Activated CD4-positive, CD25-positive, alpha-beta regulatory T cell treated with anti-CD3 and anti-CD28 coated beads, Interleukin-2, amount 50 U/mL, for 72 hours (primary cell): Measurements from ENCODE around the gene KCNQ1.

Source experiments
- DNase-seq: peaks from one replicate; pipeline ENCODE4 v3.0.0; 2021

Gene KCNQ1

DNA sequence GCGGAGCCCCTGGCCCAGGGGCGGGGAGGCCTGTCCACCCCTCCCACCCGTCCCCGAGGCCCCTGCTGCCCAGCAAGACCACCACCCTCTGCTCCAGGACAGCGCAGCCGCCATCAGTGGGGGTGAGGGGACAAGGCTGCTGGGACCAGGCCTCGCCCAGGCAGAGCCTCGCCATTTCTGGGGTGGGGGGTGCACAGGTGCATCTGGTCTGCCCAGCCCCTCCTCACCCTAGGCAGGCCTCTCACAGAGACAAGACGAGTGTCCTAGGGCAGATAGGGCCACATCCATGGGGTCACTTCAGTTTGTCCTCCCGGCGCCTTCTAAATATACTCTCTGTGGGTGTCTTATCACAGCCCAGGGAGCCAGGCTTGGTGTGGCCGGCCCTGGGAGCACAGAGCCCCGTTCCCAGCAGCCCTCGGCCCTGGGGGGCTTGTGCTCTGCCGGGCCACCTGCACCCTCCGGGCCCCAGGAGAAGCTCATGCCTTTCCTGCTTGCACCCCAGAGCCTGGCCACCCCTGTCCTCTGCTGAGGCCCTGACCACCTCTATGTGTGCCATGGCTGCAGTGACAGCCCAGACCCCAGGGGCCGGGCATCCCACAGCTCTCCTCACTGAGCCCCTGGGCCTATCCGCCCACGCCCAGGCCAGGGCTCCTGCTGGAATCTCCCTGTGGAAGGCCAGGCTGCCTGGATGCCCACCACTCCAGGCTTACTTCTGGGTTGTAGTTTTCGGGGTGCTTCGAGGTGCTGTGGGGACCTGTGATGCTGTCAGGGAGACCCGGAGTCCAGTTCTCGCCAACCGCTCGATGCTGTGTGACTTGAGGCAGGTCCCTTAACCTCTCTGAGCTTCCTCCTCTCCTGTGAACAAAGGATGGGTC, 70.8 kb downstream of the KCNQ1 start:
- no peak for DNase-seq

DNA sequence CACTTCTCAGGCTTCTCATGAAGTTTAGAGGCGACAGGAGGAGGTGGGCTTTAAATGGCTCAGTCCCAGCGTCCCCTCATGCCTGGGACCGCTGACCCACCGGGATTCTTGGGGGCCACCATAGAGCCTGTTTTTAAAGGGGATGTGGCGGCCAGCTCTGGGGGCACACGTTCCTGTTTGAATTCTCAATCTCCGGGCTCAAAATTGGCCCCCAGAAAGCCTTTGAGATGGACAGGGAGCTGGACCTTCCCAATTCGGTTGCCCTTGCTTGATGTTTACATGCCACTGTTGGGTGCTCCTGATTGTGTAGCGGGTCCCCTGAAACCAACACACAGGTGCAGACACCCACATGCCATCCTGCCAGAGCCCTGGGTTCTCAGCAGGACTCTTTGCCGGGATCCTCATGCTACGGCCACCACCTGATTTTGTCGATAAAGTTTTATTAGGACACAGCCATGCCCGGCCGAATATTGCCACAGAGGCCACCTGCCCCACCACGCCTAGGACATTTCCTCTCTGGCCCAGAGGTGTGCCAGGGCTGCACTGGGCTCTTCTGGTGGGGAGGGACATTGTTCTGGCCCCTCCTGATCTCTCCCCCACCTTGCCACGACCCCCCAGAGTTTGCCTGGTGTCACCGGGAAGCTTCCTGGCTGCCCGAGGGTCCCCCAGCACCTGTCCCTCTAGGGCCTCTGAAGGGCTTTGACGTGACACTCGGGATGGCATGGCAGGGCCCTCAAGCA, 71.6 kb downstream of the KCNQ1 start:
- no peak for DNase-seq

DNA sequence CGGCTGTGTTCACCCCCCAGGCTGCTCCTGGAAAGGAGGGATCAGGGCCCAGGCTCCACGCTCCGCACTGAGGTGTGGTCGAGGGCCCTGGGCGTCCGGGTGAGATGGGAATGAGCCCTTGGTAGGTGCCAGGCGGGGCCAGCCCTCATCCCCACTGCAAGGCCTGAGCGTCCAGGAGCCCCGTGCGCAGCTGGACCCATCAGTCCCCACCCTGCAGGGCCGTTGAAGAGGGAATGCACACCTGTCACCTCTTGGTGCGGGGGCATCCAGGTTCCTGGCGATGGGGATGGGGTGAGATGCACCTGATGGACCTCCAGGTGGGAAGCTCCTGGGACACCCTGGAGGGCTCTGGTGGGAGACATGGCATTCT, 72.2 kb downstream of the KCNQ1 start:
- DNase-seq, result no peak

DNA sequence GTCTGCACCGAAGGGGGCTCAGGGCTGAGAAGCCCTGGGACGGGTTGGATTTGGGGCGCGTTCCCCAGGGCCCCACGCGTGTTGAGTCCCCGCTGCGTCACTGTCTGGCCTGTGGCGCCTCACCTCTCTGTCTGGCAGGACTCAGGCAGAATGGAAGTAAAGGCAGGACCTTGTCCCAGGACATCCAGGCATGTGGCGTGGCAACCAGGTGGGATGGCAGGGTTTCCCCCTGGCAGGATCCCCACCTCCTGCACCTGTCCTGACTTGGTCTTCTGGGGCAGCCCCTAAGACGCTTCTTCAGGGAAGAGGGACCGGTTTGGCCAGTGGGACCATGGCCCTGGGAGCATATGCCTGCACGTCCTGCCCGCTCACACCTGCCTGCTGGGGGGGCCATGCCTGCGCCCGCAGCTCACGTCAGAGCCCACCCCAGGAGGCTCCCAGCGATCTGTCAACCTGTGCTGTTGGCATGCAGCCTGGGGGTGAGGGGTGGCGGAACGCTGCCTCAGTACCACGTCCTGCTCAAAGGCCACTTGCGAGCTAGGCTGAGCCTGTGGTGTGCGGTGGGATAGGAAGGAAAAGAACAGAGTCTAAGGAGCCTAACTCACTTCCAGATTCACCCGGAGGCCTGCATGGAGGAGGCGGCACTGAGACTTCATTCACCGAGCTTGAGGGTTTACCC, 72.7 kb downstream of the KCNQ1 start:
- no peak for DNase-seq

DNA sequence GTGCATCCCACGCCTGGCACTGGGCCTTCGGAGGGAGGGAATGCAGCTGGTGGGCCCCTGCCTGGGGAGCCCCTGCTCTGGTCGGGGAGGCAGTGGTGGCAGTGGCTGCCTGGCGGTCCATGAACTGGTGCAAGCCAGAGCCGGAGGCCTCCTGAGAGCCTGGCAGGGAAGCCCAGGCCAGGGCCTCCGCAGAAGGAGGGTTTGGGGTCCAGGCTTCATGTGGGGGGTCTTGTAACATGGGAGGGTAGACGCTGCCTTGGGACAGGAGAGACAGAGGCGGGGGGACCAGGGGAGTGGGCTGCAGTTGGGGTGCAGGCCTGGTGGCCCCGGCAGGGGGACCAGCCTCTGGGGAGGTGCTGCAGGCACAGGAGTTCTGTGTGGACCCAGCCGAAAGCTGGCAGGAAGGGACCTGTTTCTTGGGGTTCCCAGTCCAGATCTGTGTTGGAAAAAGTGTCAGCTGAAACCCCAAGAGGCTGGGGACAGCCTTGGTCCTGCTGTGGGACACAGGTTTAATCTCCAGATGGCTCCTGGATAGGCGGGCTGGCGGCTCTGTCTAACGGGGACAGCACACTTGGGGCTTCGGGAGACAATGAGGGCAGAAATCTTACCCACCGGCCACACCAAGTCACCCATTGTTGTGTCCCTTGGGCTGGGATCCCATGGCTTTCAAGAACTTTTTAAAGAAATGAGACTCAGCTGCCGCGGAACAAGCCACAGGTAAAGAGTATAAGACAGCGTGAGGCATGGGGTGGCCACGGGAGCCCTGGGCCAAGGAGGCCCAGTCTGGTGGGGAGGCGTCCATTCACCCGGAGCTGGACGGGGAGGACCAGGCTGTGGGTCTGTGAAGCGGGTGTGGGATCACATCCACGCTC, 73.5 kb downstream of the KCNQ1 start:
- no peak for DNase-seq

DNA sequence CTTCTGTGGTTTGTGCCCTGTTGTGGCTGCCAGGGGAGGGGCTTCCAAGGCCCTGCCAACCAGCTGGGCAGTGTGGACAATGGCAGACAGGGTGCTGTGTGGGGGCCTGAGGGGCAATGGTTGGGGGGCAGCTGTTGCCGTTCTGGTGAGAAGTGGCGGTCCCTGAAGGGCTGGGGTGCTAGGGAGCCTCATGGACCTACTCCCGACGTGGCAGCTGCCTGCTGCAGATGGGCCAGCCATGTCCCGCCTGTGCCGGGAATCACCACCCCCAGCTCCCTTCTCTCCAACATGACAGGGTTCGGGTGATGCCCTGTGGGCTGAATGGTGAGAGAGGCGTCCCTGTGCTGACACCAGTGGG, 74.2 kb downstream of the KCNQ1 start:
- DNase-seq, result no peak

DNA sequence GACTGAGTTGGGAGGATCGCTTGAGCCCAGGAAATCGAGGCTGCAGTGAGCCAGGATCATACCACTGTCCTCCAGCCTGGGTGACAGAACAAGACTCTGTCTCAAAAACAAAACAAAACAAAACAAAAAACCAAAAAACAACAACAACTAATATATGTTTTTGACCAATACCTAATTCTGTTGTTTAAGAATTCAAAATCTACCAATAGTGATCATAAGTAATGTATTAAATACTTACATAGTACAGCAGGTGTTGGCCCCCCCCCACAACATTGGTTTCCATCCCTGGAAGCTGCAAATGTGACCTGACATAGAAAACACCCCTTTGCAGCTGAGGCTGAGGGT, 74.7 kb downstream of the KCNQ1 start:
- no peak for DNase-seq

DNA sequence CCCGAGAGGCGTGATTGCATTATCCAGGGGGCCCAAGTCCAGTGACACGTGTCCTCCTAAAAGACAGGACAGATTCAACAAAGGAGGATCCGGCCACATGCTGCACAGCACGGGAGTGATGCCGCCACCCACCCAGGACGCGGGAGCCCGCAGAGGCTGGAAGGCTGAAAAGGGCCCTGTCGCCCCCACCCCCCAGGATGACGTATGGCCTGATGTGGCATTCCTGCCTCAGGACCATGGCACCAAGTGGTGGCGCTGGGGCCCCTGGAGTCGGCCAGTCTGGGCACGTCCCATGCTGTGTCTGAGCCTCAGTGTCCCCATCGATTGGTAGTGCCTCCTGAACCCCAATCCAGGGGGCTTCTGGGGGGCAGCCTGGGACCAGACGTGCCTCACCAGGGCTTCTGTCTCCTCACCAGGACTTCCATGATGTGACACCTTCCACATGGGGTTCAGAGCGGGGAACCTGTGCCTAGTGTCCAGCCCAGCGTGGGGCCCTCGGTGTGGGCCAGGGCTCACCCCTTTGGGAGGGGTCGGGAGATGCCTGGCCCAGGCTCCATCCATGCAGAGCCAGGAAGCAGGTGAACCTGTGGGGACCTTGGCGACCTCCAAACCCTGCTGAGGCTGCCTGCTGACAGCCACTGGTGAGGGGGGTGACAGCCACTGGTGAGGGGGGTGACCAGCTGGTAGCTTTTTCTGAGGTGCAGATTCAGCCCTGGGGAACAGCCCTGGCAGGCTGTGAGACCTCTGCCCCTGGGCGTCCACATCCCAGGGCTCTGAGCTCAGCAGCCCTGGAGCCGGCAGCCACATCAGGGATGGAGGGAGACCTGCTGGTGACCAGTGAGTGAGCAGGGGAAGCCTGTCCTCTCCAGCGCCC, 75.3 kb downstream of the KCNQ1 start:
- DNase-seq, result no peak

DNA sequence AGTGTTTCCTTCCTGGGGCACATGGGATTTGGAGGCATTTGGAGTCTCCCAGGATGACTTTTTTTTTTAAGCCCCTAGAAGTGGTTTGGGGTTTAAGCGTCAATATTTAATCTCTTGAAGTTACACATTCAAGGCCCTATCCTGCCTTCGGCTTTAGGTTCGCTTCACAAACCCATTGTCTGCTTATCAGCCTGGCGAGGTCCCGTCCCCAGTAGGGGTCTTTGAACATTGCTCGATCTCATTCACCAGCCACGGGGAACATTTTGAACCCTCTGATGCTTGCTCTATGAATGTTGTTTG, 75.9 kb downstream of the KCNQ1 start:
- DNase-seq, result no peak

DNA sequence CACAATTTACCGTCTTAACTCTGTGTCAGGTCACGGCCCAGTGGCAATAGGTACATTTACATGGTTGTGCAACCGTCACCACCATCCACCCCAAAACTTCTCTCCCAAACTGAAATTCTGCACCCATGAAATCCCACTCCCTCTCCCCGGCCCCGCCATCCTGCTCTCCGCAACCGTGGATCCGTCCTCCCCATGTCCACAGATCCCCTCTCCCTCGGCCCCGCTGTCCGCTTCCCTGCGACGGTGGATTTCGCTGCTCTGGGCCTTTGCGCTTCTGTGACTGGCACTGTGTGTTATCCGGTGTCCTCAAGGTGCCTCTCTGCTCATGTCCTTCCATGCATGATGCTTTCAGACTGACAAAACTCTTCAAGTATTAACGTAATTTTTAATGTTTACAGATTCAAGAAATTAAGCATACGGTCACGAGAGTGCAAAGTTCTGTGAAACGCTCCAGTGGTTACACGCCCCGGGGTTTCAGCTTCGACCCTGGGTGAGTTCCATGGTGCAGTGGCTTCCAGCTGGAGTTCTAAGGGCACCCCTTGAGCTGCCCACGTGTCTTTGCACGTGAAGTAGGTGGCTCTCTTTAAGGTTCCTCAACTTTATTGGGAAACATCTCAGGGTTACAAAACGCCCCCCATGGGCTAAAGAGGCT, 76.4 kb downstream of the KCNQ1 start:
- no peak for DNase-seq

DNA sequence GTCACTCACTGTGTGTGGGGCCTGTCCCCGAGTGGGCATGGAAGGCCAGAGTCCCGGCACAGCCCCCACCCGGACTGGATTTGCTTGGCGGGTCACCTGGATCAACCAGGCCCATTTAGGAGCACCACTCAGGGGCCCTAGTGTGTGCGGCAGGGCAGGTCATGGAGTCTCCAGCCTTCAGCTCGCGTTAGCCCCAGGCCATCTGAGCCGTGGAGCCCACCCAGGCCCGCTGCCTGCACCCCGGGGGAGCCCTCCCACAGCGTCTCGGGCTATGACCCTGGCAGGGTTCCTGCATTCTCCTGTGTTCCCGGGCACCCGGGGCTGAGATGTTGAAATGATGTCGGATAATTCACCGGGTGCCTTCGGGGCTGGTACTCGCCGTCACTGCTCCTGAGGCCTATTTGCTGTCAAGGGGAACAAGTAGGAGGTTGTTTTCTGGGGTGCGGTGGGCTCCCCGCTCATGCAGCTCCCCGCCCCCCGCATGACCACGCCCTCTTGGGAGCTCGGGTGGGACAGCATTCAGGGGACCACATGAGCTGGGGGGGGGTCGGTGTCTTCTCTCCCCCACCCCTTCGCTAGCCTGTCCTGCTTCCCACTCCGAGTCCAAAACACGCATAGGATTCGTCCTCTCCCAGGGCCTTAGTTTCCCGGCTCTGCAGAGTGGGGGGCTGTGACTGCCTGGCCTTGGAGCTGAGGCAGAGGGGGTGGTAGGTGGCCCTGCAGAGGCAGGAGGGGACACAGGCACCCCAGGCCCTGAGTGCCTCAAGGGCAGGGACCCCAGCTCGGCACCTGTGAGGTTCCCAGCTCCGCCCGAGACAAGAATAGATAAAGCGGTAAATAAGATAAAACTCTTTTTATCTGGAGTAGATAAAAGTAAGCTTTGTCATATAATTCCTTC, 77.2 kb downstream of the KCNQ1 start:
- DNase-seq, result no peak

DNA sequence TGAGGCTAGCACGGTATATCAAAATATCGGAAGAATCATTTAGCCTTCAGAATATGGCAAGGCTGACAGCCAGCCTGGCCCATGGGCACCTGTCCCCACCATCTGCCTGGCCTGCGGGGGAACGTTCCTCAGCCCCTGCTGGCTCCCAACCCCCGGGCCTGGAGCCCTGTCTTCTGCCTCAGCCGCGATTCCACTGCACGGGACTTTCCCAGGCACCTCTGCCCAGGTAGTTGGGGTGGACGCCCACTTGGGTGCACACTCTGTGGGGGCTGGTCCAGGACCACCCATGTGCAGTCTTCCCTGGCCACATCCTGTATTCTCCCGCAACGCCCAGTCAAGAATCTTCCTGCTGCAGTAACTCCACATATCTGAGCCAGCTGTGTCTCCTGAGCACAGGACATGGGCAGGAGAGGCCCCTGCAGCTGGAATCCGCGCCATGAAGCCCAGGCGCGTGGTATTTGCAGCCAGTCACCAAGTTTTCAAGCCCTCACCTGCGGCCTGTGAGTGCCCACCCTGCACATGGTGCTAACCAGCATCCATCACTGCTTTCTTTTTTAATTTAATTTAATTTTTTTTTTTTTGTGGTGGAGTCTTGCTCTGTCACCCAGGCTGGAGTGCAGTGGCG, 77.9 kb downstream of the KCNQ1 start:
- DNase-seq, result no peak

DNA sequence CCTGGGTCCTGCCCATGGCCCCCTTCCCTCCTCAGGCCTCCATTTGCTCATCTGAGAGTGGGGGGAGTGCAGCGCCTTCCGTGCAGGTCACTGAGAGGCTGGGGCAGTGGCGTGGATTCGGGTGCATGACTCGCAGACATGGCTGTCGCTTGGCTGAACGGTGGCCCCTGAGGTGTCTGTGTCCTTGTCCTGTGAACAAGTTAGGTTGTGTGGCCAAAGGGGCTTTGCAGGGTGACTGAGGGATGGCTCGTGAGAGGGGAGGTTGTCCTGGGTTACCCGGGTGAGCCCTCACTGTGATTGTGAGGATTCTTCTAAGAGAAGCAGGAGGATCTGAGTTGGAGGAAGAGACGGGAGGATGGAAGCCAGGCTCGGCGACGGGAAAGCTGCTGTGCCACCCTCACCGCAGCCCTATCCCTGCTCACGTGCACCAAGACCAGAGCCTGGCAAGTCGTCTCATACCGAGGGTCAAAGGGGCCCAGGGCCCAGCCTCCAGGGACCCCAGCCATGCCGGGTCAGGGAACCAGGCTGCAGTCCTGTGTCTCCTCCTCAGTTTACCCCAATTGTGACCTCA, 79.1 kb downstream of the KCNQ1 start:
- DNase-seq, result peak; percentile 27

DNA sequence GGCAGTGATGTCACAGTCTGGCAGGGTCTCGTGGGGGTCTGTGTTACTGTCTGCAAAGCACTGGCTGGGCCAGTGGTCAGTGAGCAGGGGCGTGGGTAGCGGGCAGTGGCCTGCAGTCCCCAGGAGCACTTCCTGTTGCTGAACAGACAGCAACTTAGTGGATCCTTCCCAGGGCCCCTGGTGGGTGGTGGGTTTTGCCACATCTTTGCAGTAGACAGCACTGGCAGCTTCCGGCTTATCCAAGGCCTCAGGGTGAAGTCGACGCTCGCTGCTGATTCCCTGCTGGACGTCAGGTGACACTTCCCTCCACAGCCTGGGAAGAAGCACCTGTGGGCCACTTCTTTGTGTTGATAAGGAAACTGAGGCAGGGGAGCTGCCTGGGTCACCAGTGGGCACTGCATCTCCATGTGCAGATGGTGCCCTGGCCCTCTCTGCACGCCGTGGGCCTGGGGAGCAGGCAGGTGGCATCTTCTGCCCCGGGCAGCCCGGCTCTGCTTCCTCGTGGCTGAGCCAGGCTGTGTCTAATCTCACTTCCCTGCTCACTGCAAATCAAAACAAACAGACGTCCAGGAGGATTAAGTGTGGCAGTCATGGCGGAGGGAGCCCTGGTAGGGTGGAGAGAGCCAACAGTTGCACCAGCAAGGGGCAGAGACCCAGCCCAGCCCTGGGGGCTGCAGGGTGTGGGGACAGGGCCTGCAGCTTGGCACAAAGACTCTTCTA, 79.8 kb downstream of the KCNQ1 start:
- DNase-seq, result no peak

DNA sequence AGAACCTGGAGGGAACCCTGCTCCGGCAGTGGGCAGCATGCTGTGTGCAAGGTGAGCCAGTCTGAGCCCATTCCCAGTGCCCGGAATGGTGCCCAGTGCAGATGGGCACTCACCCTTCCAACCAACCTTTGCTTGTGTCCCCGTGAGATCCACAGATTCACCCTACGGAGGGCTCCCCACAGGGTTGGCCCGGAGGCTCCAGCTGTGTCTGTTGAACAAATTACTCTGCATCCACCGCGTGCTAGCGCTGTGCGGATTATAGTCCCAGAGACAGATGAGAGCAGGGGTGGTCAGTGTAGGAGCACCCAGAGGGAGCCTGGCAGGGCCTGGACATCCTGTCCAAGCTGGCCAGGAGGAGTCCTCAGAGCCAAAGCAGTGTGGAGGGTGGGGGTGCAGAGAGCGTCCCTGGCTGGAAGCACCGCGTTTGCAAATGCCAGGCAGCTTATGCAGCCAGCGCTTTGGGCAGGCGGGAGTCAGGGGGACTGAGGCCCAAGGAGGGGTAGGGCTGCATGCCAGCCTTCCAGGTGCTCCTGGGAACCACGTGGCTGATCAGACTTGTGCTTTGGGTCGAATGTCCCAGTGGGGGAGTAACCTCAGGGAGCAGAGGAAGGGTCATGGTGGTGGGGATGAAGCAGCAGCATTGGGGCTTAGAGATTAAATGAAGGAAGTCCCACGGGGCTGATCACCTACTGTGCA, 80.5 kb downstream of the KCNQ1 start:
- DNase-seq, result peak; percentile 23

DNA sequence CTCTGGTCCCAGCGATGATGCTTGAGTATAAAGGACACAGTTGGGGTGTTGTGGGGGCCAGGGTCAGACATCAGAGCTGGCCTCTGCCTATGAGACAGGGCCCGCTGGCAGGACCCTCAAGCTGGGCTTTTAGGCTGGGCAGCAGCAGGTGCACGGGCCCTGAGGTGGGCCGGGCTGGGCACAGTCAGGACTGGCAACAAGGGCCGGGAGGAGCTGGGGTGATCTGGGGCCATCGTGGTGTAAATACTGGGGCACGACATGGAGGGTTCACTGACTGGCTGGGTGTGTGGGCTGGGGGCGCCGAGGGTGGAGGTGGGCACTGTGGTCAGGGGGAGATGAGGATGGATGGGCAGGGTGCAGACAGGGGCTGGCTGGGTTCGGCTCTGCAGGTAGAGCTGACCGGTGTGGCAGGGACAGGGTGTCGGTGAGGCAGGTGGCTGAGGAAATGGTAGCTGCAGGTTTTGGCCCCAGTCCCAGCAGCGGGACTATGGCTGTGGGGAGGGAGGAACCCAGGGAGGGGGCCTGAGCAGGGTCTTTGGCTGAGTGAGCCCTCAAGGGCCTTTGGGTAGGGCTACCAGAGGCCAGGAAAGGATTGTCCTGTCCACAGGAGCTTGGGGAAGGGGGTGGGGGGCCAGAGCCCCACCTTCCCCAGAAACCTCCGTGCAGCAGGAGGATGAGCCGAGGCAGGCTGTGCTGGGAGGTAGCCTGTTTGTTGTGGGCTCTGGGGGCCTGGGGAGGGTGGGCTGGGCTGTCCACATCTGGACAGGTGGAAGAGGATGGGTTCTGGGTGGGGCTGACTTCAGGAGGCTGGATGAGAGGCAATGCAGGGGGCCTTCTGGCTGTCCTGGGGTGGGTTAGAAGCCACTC, 81.4 kb downstream of the KCNQ1 start:
- peak; percentile 21 for DNase-seq

DNA sequence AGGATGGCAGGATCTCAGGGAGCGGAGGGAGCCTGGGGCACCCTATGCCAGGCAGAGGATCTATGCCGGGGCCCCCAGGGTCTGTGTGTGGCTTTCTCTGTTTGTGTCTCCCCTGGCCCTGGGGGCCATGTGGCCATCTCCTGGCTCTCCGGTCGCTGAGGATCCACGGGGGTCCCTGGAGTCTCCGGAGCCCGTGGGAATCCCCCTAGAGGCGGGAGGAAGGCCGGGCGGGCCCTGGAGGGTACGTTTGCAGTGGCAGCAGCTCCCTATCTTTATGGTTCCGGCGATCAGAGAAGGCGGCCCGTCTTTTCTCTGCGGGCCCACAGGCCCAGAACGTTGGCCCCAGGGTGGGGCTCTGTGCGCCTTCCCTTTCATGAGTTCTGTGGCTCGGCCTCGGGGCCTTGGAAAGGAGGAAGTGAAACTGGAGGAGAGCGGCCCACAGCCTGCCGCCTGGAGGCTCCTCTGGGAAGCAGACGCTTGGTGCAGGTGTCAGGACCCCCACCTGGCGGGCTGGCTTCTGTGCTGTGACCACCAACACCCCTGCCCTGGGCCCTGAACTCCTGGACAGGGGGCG, 82.1 kb downstream of the KCNQ1 start:
- DNase-seq, result peak; percentile 33
